Measurements from ENCODE around the gene KLF5. TPM values are rescaled to one million over a fixed set of nuclear protein-coding genes. Genes with fewer than 3 reads are reported as not detected.

KLF5 gene
- total RNA-seq, 4 donors from 2014 or later, result 9.8 to 15.6 (median 10.9) TPM

- no peak for ATAC-seq
- no peaks in the 10 kb centered on the region for H3K9me3 ChIP-seq
- in situ Hi-C loops (cut with MboI; ENCODE audit: low sequenced_read_pairs in 4 of 4), result loop anchor here in 3 of 4 donors (25.0 kb wide), 2 partner anchors 260 to 640 kb away; no protein-coding TSS in a partner anchor
Observed at GRCh38 chr13:73072239-73072900, 13.6 kb downstream of the KLF5 start.

DNA sequence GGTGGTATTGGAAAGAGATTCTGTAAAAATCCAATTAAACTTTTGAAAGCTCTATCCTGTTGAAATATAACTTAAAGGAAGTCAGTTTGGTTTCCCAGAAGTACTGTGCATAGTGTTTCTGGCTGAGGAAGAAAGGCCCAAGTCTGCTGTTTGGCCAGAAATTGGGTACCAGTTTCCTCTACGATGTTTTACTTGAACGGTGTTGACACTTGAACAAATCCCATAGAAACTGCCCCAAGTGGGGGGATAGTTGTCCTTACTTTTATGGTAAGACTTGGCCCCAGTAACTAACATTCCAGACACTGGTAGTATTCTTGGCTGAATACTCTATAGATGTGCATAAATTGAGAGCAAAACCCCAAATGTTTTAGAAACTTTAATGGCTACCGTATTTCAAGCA lies 14.2 kb downstream of the KLF5 start:
- DNase-seq (no peak), ATAC-seq (no peak)
- TF ChIP-seq POLR2A (IDR thresholded peaks at IDR 0.05), result no peak
- TF ChIP-seq, protein P1, sequence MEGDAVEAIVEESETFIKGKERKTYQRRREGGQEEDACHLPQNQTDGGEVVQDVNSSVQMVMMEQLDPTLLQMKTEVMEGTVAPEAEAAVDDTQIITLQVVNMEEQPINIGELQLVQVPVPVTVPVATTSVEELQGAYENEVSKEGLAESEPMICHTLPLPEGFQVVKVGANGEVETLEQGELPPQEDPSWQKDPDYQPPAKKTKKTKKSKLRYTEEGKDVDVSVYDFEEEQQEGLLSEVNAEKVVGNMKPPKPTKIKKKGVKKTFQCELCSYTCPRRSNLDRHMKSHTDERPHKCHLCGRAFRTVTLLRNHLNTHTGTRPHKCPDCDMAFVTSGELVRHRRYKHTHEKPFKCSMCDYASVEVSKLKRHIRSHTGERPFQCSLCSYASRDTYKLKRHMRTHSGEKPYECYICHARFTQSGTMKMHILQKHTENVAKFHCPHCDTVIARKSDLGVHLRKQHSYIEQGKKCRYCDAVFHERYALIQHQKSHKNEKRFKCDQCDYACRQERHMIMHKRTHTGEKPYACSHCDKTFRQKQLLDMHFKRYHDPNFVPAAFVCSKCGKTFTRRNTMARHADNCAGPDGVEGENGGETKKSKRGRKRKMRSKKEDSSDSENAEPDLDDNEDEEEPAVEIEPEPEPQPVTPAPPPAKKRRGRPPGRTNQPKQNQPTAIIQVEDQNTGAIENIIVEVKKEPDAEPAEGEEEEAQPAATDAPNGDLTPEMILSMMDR (IDR thresholded peaks at IDR 0.05 in 4 of 5, conservative IDR thresholded peaks at IDR 0.05 in 1 of 5), result no peak
- H3K9me3 ChIP-seq, result no peaks in the 10 kb centered on the region
- no peak overlapping the region for H3K4me3 ChIP-seq
- peaks cover 7 to 11% of the 10 kb centered on the region in 2 donors for H3K4me1 ChIP-seq
- intact Hi-C loops (cut with DNase I; ENCODE audit: low total_unique reads) (no loop called here), in situ Hi-C loops (cut with MboI; ENCODE audit: low sequenced_read_pairs in 4 of 4) (loop anchor here in 3 of 4 donors (25.0 kb wide), 2 partner anchors 261 to 639 kb away; no protein-coding TSS in a partner anchor)
- no peaks in the 10 kb centered on the region for H3K27me3 ChIP-seq
- no peak overlapping the region for H3K27ac ChIP-seq
- H3K36me3 ChIP-seq, result peaks cover 0 to 25% of the 10 kb centered on the region in 2 donors

More at GRCh38 chr13:73072239-73072900, 13.6 kb downstream of the KLF5 start:
- Histone ChIP-seq H3K4me1 (peaks cover 7 to 11% of the 10 kb centered on the region in 2 donors), H3K27ac (no peak overlapping the region), H3K27me3 (no peaks in the 10 kb centered on the region), H3K4me3 (no peak overlapping the region), H3K36me3 (peaks cover 0 to 23% of the 10 kb centered on the region in 2 donors)
- TF ChIP-seq, protein P1 (IDR thresholded peaks at IDR 0.05 in 4 of 5, conservative IDR thresholded peaks at IDR 0.05 in 1 of 5), result no peak
- no peak for TF ChIP-seq POLR2A (IDR thresholded peaks at IDR 0.05)
- DNase-seq, result no peak
- intact Hi-C loops (cut with DNase I; ENCODE audit: low total_unique reads), result no loop called here

GRCh38 chr13:73074014-73074413 lies 15.2 kb downstream of the KLF5 start:
- H3K9me3 ChIP-seq, result no peaks in the 10 kb centered on the region
- H3K4me1 ChIP-seq, result peaks cover 7 to 11% of the 10 kb centered on the region in 2 donors
- H3K4me3 ChIP-seq, result no peak overlapping the region
- H3K27me3 ChIP-seq, result no peaks in the 10 kb centered on the region
- in situ Hi-C loops (cut with MboI; ENCODE audit: low sequenced_read_pairs in 4 of 4), result loop anchor here in 3 of 4 donors (25.0 kb wide), 2 partner anchors 262 to 638 kb away; no protein-coding TSS in a partner anchor
- ATAC-seq (no peak), DNase-seq (no peak)
- peaks cover 0 to 25% of the 10 kb centered on the region in 2 donors for H3K36me3 ChIP-seq
- intact Hi-C loops (cut with DNase I; ENCODE audit: low total_unique reads), result no loop called here
- no peak for TF ChIP-seq POLR2A (IDR thresholded peaks at IDR 0.05)
- TF ChIP-seq, protein P1 (IDR thresholded peaks at IDR 0.05 in 4 of 5, conservative IDR thresholded peaks at IDR 0.05 in 1 of 5), result no peak
- H3K27ac ChIP-seq, result no peak overlapping the region

DNA sequence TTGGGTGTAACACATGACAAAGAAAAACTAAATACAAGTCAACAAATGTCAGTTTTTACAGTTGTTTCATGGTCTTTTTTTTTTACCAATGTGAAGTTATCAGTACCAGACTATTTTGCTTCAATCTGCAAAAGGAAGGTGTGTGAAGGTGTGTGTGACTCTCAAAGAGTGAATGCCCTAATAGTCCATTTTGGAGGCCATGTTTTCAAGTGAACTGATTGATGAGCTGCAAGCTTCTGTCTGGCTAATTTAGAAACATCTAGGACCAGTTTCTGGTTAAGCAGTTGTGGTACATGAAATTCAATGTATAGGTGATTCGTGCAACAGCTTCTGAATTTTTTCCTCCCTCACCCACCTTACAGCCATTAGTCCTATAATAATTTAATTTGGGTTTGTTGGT lies 16.1 kb downstream of the KLF5 start:
- ATAC-seq, result no peak
- DNase-seq, result no peak
- H3K9me3 ChIP-seq, result no peaks in the 10 kb centered on the region
- in situ Hi-C loops (cut with MboI; ENCODE audit: low sequenced_read_pairs in 4 of 4) (loop anchor here in 3 of 4 donors (25.0 kb wide), 2 partner anchors 263 to 637 kb away; no protein-coding TSS in a partner anchor), intact Hi-C loops (cut with DNase I; ENCODE audit: low total_unique reads) (no loop called here)
- H3K27me3 ChIP-seq, result no peaks in the 10 kb centered on the region
- peaks cover 7 to 11% of the 10 kb centered on the region in 2 donors for H3K4me1 ChIP-seq
- H3K36me3 ChIP-seq, result peaks cover 0 to 25% of the 10 kb centered on the region in 2 donors
- H3K27ac ChIP-seq, result no peak overlapping the region
- H3K4me3 ChIP-seq, result no peak overlapping the region
- TF ChIP-seq POLR2A (IDR thresholded peaks at IDR 0.05), result no peak
- TF ChIP-seq, protein P1 (IDR thresholded peaks at IDR 0.05 in 4 of 5, conservative IDR thresholded peaks at IDR 0.05 in 1 of 5), result no peak
